Hepatocyte (in vitro differentiated cells): Measurements from ENCODE around the gene ZNG1A. TPM values are rescaled to one million over a fixed set of nuclear protein-coding genes. Genes with fewer than 3 reads are reported as not detected.

Source experiments
- polyA plus RNA-seq: library from polyadenylated mRNA; unstranded; fragments of >200 nt; fragmentation: Nextera tagmentation; extraction: Ambion mirVana; gene quantifications from 2 replicates; pipeline ENCODE4 v1.2.1, GENCODE V29; 2016
- total RNA-seq: library from RNA; depleted of rRNA; stranded (reverse); fragments of >200 nt; gene quantifications from 2 replicates; pipeline ENCODE4 v1.2.3, GENCODE V29; 2014

The ZNG1A gene
- total and polyA plus RNA-seq, 2 experiments from 2014 or later: 36.0 to 41.6 TPM

Other genes with a start within 250 kb of the ZNG1A start
- 5.4 and 5.7 TPM in 2 replicates for gene WASHC1, start 149.6 kb downstream of the ZNG1A start, total RNA-seq
- 8.7 and 9.3 TPM in 2 replicates for gene WASHC1, start 149.6 kb downstream of the ZNG1A start, polyA plus RNA-seq
- gene FOXD4, start 60.6 kb downstream of the ZNG1A start, total RNA-seq: 0.28 and 0.30 TPM in 2 replicates
- gene FOXD4, start 60.6 kb downstream of the ZNG1A start, polyA plus RNA-seq: 0.11 and 0.24 TPM in 2 replicates
- gene DOCK8, start 35.8 kb upstream of the ZNG1A start, total RNA-seq: 5.1 and 6.6 TPM in 2 replicates
- gene DOCK8, start 35.8 kb upstream of the ZNG1A start, polyA plus RNA-seq: 3.0 and 6.5 TPM in 2 replicates